PC-3 (cell line): ENCODE measurements around the gene PIKFYVE. TPM values are rescaled to one million over a fixed set of nuclear protein-coding genes. Genes with fewer than 3 reads are reported as not detected.

Experiments
- ATAC-seq: fragments of 200-7000 bp; cut with Tn5 transposase; 2 replicates; pipeline ENCODE4 v1.9.1; 2020; ENCODE audit warnings: mild to moderate bottlenecking, moderate library complexity
- BruUV-seq: library from RNA; stranded (reverse); fragments of 400-500 nt; replicated peaks from 2 replicates; lab custom pipeline; 2021; lab: Mats Ljungman, UMichigan
- CTCF ChIA-PET: fragments of 300-600 bp; sonication (Branson Sonifier 250); formaldehyde crosslinking; loops from one replicate; lab custom pipeline; 2022; ENCODE audit warnings: antibody characterized with exemption; lab: Charles Lee
- POLR2A ChIA-PET: fragments of 300-600 bp; sonication (Branson Sonifier 250); formaldehyde crosslinking; loops from one replicate; lab custom pipeline; 2022; ENCODE audit warnings: antibody characterized with exemption; ENCODE audit not compliant: unreplicated experiment; lab: Charles Lee
- DNase-seq: peaks from one replicate; pipeline ENCODE4 v3.0.0-alpha.2; 2015
- H2AFZ ChIP-seq: fragments of 300-600 bp; sonication (generic); 2 replicates; pipeline ENCODE4 v1.6.0; 2016; ENCODE audit warnings: antibody characterized with exemption, low read length
- H3F3A ChIP-seq: fragments of 300-600 bp; sonication (generic); one replicate; pipeline ENCODE4 v1.6.0; 2017; ENCODE audit warnings: antibody characterized with exemption, low read length, control low read depth, mild to moderate bottlenecking; ENCODE audit not compliant: unreplicated experiment
- H3K27ac ChIP-seq: fragments of 300-600 bp; sonication (generic); 2 replicates; pipeline ENCODE4 v1.5.1; 2016; ENCODE audit warnings: mild to moderate bottlenecking, low read length
- H3K27me3 ChIP-seq: fragments of 300-600 bp; sonication (generic); 2 replicates; pipeline ENCODE4 v1.6.1; 2016; ENCODE audit warnings: low read length, mixed read lengths
- H3K36me3 ChIP-seq: fragments of 300-600 bp; sonication (generic); 2 replicates; pipeline ENCODE4 v1.6.1; 2016; ENCODE audit warnings: low read depth, mixed run types, low read length, mixed read lengths
- H3K4me1 ChIP-seq: fragments of 300-600 bp; sonication (generic); 2 replicates; pipeline ENCODE4 v1.5.1; 2016; ENCODE audit warnings: low read length; ENCODE audit not compliant: insufficient read depth
- H3K4me2 ChIP-seq: fragments of 300-600 bp; sonication (generic); 2 replicates; pipeline ENCODE4 v1.6.0; 2016; ENCODE audit warnings: low read length
- H3K4me3 ChIP-seq: fragments of 300-600 bp; sonication (generic); 2 replicates; pipeline ENCODE4 v1.5.1; 2016; ENCODE audit warnings: mild to moderate bottlenecking, low read length, mixed read lengths
- H3K79me2 ChIP-seq: fragments of 300-600 bp; sonication (generic); 2 replicates; pipeline ENCODE4 v1.6.1; 2017; ENCODE audit warnings: low read length, mixed read lengths
- H3K9ac ChIP-seq: fragments of 300-600 bp; sonication (generic); 2 replicates; pipeline ENCODE4 v1.6.0; 2016; ENCODE audit warnings: mild to moderate bottlenecking, low read length
- H3K9me2 ChIP-seq: fragments of 300-600 bp; sonication (generic); replicated peaks from 2 replicates; pipeline ENCODE4 v1.6.1; 2016; ENCODE audit warnings: mixed run types, low read length, mixed read lengths
- H3K9me3 ChIP-seq: fragments of 300-600 bp; sonication (generic); 2 replicates; pipeline ENCODE4 v1.6.1; 2016; ENCODE audit warnings: low read length, mixed read lengths
- H4K20me1 ChIP-seq: fragments of 300-600 bp; sonication (generic); 2 replicates; pipeline ENCODE4 v1.6.1; 2016; ENCODE audit warnings: low read length, mixed read lengths
- EZH2 ChIP-seq: fragments of 300-600 bp; sonication (generic); IDR thresholded peaks from one replicate; pipeline ENCODE4 v1.6.1; 2017; ENCODE audit warnings: antibody characterized with exemption, mild to moderate bottlenecking, low read length; ENCODE audit not compliant: unreplicated experiment
- EZH2phosphoT487 ChIP-seq: fragments of 300-600 bp; sonication (generic); IDR thresholded peaks from 2 replicates; pipeline ENCODE4 v1.6.1; 2018; ENCODE audit warnings: mild to moderate bottlenecking, antibody characterized with exemption, low read length, borderline replicate concordance
- intact Hi-C: fragments of 100-400 bp; cut with micrococcal nuclease; formaldehyde crosslinking; loops from 2 replicates; pipeline ENCODE4 v1.9.0; 2023
- total RNA-seq: library from RNA; depleted of rRNA; stranded (reverse); fragments of >200 nt; gene quantifications from 2 replicates; pipeline ENCODE4 v1.2.3, GENCODE V29; 2014
- TF ChIP-seq, protein P1 (sequence below): fragments of 300-600 bp; sonication (generic); conservative IDR thresholded peaks from 2 replicates; pipeline ENCODE4 v1.5.1; 2017; ENCODE audit warnings: antibody characterized with exemption, low read depth, mild to moderate bottlenecking, low read length

The PIKFYVE gene
- total RNA-seq, 1 experiment from 2014 or later, result 18.8 TPM

DNA sequence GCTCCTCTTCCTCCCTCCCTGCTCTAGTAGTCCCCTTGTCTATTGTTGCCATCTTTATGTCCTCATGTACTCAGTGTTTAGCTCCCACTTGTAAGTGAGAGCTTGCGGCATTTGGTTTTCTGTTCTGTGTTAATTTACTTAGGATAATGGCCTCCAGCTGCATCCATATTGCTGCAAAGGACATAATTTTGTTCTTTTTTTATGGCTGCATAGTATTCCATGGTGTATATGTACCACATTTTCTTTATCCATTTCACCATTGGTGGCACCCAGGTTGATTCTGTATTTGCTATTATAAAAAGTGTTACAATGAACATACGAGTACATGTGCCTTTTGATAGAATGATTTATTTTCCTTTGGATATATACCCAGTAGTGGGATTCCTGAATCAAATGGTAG, 12.5 kb downstream of the PIKFYVE start:
- Histone ChIP-seq H4K20me1 (no peaks in the 10 kb centered on the region), H3K9ac (no peak overlapping the region), H3K27ac (no peak overlapping the region), H3F3A (no peaks in the 10 kb centered on the region), H2AFZ (no peak overlapping the region), H3K4me2 (no peak overlapping the region), H3K9me2 (no peaks in the 10 kb centered on the region), H3K4me3 (no peak overlapping the region), H3K27me3 (no peaks in the 10 kb centered on the region), H3K9me3 (no peaks in the 10 kb centered on the region), H3K4me1 (0 out of 2 replicates have a peak, but pooled peaks cover 5% of the 10 kb centered on the region), H3K36me3 (peaks cover 44% of the 10 kb centered on the region), H3K79me2 (no peaks in the 10 kb centered on the region)
- intact Hi-C loops, result no loop called here
- BruUV-seq, result no TSS peak
- no peak for TF ChIP-seq EZH2phosphoT487
- TF ChIP-seq, protein P1, sequence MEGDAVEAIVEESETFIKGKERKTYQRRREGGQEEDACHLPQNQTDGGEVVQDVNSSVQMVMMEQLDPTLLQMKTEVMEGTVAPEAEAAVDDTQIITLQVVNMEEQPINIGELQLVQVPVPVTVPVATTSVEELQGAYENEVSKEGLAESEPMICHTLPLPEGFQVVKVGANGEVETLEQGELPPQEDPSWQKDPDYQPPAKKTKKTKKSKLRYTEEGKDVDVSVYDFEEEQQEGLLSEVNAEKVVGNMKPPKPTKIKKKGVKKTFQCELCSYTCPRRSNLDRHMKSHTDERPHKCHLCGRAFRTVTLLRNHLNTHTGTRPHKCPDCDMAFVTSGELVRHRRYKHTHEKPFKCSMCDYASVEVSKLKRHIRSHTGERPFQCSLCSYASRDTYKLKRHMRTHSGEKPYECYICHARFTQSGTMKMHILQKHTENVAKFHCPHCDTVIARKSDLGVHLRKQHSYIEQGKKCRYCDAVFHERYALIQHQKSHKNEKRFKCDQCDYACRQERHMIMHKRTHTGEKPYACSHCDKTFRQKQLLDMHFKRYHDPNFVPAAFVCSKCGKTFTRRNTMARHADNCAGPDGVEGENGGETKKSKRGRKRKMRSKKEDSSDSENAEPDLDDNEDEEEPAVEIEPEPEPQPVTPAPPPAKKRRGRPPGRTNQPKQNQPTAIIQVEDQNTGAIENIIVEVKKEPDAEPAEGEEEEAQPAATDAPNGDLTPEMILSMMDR, result no peak
- no peak for TF ChIP-seq EZH2
- ChIA-PET CTCF (no interaction called here), POLR2A (no interaction called here)
- DNase-seq, result no peak
- no peak for ATAC-seq

DNA sequence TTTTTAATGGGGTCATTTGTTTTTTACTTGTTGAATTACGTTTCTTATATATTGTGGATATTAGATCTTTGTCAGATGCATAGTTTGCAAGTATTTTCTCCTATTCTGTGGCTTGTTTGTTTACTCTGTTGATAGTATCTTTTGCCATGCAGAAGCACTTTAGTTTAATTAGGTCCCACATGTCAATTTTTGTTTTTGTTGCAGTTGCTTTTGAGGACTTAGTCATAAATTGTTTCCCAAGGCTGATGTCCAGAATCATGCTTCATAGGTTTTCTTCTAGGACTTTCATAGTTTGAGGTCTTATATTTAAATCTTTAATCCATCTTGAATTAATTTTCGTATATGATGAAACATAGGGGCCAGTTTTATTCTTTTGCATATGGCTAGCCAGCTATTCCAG, 13.2 kb downstream of the PIKFYVE start:
- ChIA-PET CTCF (no interaction called here), POLR2A (no interaction called here)
- H3F3A ChIP-seq, result no peaks in the 10 kb centered on the region
- H3K9ac ChIP-seq, result no peak overlapping the region
- 0 out of 2 replicates have a peak, but pooled peaks cover 5% of the 10 kb centered on the region for H3K4me1 ChIP-seq
- H2AFZ ChIP-seq, result no peak overlapping the region
- H3K4me2 ChIP-seq, result no peak overlapping the region
- no peaks in the 10 kb centered on the region for H3K27me3 ChIP-seq
- no TSS peak for BruUV-seq
- no peak overlapping the region for H3K4me3 ChIP-seq
- DNase-seq, result no peak
- peaks cover 38% of the 10 kb centered on the region for H3K36me3 ChIP-seq
- TF ChIP-seq EZH2phosphoT487 (no peak), EZH2 (no peak)
- H3K27ac ChIP-seq, result no peak overlapping the region
- intact Hi-C loops, result no loop called here
- H3K9me3 ChIP-seq, result no peaks in the 10 kb centered on the region
- no peaks in the 10 kb centered on the region for H3K9me2 ChIP-seq
- no peaks in the 10 kb centered on the region for H4K20me1 ChIP-seq
- no peaks in the 10 kb centered on the region for H3K79me2 ChIP-seq
- no peak for ATAC-seq

DNA sequence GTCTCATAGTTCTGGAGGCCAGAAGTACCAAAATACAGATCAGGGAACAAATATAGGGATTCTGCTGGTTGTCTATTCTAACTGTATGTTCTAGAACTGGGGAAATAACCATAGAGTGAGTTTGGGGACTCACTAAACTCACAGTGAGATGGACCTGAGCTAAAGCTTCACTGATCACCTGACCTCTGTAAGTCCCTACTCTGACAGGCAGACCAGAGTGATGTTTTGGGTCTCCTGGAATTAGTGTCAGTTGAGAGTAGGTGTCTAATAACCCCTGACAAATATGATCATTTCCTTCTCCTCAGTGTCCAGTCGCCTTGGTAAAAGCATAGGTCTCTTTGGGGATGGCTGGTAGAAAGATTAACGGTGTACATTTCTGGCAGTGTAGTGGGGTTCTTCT, 14.2 kb downstream of the PIKFYVE start:
- Histone ChIP-seq H3K27ac (no peak overlapping the region), H3K4me2 (no peak overlapping the region), H3K36me3 (peaks cover 34% of the 10 kb centered on the region), H3K9ac (no peak overlapping the region), H3K79me2 (no peaks in the 10 kb centered on the region), H3K4me1 (0 out of 2 replicates have a peak, but pooled peaks cover 5% of the 10 kb centered on the region), H3K4me3 (no peak overlapping the region), H3K9me3 (no peaks in the 10 kb centered on the region), H2AFZ (no peak overlapping the region), H3F3A (no peaks in the 10 kb centered on the region), H3K27me3 (no peaks in the 10 kb centered on the region), H3K9me2 (no peaks in the 10 kb centered on the region), H4K20me1 (no peaks in the 10 kb centered on the region)
- ChIA-PET CTCF (no interaction called here), POLR2A (interaction anchor here (0.5 kb wide), 1 partner anchor 23 kb away, joined by 3 read pairs; no protein-coding TSS in a partner anchor)
- TF ChIP-seq EZH2, result no peak
- TF ChIP-seq, protein P1, result no peak
- no peak for TF ChIP-seq EZH2phosphoT487
- intact Hi-C loops, result no loop called here
- no TSS peak for BruUV-seq
- no peak for ATAC-seq
- no peak for DNase-seq
